Body of pancreas (tissue), 4 donors: ENCODE results near the gene ARHGEF11. TPM values are rescaled to one million over a fixed set of nuclear protein-coding genes. Genes with fewer than 3 reads are reported as not detected.
A peak's percentile ranks its signal among the peaks of the same experiment; 100 is the strongest.
"Not testable (repeated sequence)": the region's sequence is repeated elsewhere in the genome, so short reads cannot be mapped to it uniquely, and the experiment has no call there.

Source experiments
- ATAC-seq: fragments of 150-250 bp; one replicate; pipeline ENCODE4 v1.9.1; 2016
- DNase-seq, 4 donors: peaks; one replicate each; pipeline ENCODE4 v3.0.0-alpha.2; 2019
- H3K27ac ChIP-seq, 4 donors: fragments of 200-600 bp; sonication (generic); 1 replicate in 3 of 4; 2 replicates in 1 of 4; pipeline versions ENCODE4 v1.5.1 to v1.6.1; 2016 to 2019; ENCODE audit warnings: mild to moderate bottlenecking in 1 of 4, mixed read lengths in 1 of 4, moderate library complexity in 1 of 4
- H3K27me3 ChIP-seq, 2 donors: fragments of 200-600 bp; sonication (generic); one replicate each; pipeline ENCODE4 v1.6.0; 2016; ENCODE audit warnings: mild to moderate bottlenecking in 1 of 2
- H3K36me3 ChIP-seq, 2 donors: fragments of 200-600 bp; sonication (generic); replicated peaks in 1 of 2; 2 replicates each; pipeline ENCODE4 v1.5.1; 2016; ENCODE audit warnings: low read depth in 2 of 2; ENCODE audit not compliant: insufficient read depth in 1 of 2
- H3K4me1 ChIP-seq: fragments of 200-600 bp; sonication (generic); one replicate; pipeline ENCODE4 v1.6.0; 2016
- H3K4me3 ChIP-seq, 2 donors: fragments of 200-600 bp; sonication (generic); 1 replicate in 1 of 2; 2 replicates in 1 of 2; pipeline ENCODE4 v1.5.1; 2016 to 2019
- H3K9me3 ChIP-seq, 3 donors: fragments of 200-600 bp; sonication (generic); 1 replicate in 2 of 3; 2 replicates in 1 of 3; pipeline ENCODE4 v1.5.1; 2016
- POLR2A ChIP-seq, 3 donors: fragments of 450-650 bp; IDR thresholded peaks; one replicate each; pipeline ENCODE4 v1.6.1; 2016; ENCODE audit warnings: antibody characterized with exemption in 3 of 3, mild to moderate bottlenecking in 2 of 3
- WGBS, 2 donors: methylation state at CpG; one replicate each; pipeline ENCODE4 v1.1.5; 2017; 5-methylcytosine and 5-hydroxymethylcytosine counted together
- intact Hi-C: fragments of 100-400 bp; cut with DNase I; formaldehyde crosslinking; loops from one replicate; pipeline ENCODE4 v1.15.1; 2023
- total RNA-seq, 2 donors: library from RNA; depleted of rRNA; stranded (reverse); fragments of >200 nt; gene quantifications; one replicate each; pipeline ENCODE4 v1.1.0, GENCODE V29; 2016
- TF ChIP-seq, protein P1 (sequence below), 7 experiments: fragments of 450-650 bp in 4 of 7; fragments of 200-600 bp in 3 of 7; sonication (generic) in 3 of 7; IDR thresholded peaks; one replicate each; pipeline ENCODE4 v1.5.1; 2016 to 2019; ENCODE audit warnings: antibody characterized with exemption in 7 of 7

Gene ARHGEF11
- total RNA-seq, 2 donors from 2014 or later, result 17.9 to 29.7 TPM

GRCh38 chr1:157056269-157056668, 10.7 kb upstream of the ARHGEF11 start:
- no peak overlapping the region for H3K27ac ChIP-seq
- H3K4me3 ChIP-seq, result no peak overlapping the region
- no peaks in the 10 kb centered on the region for H3K4me1 ChIP-seq
- intact Hi-C loops, result no loop called here
- H3K27me3 ChIP-seq, result no peaks in the 10 kb centered on the region
- H3K9me3 ChIP-seq, result no peaks in the 10 kb centered on the region
- TF ChIP-seq, protein P1, sequence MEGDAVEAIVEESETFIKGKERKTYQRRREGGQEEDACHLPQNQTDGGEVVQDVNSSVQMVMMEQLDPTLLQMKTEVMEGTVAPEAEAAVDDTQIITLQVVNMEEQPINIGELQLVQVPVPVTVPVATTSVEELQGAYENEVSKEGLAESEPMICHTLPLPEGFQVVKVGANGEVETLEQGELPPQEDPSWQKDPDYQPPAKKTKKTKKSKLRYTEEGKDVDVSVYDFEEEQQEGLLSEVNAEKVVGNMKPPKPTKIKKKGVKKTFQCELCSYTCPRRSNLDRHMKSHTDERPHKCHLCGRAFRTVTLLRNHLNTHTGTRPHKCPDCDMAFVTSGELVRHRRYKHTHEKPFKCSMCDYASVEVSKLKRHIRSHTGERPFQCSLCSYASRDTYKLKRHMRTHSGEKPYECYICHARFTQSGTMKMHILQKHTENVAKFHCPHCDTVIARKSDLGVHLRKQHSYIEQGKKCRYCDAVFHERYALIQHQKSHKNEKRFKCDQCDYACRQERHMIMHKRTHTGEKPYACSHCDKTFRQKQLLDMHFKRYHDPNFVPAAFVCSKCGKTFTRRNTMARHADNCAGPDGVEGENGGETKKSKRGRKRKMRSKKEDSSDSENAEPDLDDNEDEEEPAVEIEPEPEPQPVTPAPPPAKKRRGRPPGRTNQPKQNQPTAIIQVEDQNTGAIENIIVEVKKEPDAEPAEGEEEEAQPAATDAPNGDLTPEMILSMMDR (IDR thresholded peaks at IDR 0.05), result no peak
- TF ChIP-seq POLR2A (IDR thresholded peaks at IDR 0.05), result no peak
- 40 to 42% methylated on average over 1 of the region's 1 CpG for WGBS, 2 donors
- H3K36me3 ChIP-seq, result no peaks in the 10 kb centered on the region
- no peak for ATAC-seq
- DNase-seq, result no peak

DNA sequence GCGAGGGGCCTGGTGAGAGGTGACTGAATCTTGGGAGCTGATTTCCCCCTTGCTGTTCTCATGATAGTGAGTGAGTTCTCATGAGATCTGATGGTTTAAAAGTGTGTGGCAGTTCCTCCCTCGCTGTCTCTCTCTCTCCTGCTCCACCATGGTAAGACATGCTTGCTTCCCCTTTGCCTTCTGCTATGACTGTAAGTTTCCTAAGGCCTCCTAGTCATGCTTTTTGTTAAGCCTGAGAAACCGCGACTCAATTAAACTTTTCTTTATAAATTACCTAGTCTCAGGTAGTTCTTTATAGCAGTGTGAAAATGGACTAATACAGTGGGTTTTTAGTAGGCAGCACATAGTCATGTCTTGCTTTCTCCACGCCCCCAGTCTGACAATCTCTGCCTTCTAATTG, 10.2 kb upstream of the ARHGEF11 start:
- H3K27me3 ChIP-seq, intact Hi-C loops, H3K36me3 ChIP-seq, H3K9me3 ChIP-seq, H3K4me1 ChIP-seq, DNase-seq, ATAC-seq, H3K4me3 ChIP-seq, H3K27ac ChIP-seq: not testable (repeated sequence)
- WGBS, 2 donors, result 78 to 87% methylated on average over 5 of the region's 5 CpGs

DNA sequence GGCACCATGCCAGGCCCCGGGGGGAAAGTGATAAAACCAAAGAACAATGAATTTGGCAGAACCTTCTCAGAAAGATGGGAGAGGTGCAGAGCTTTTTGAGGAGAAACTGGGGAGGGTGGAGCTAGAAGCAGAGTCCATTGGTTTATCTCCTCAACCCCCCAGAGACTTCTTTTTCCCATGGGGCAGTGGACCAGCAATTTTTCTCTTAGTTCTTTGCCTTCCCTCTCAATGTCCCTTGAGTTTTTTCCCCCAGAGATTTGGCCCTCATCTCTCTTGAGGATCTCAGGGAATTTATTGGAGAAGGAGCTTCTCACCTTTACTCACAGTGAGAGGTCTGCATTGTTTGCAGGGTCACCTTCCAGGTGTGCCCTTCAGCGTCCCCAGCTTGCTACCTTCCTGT, 5.3 kb upstream of the ARHGEF11 start:
- Histone ChIP-seq H3K27ac (no peak overlapping the region), H3K4me1 (peaks cover 6% of the 10 kb centered on the region), H3K36me3 (no peaks in the 10 kb centered on the region), H3K27me3 (no peaks in the 10 kb centered on the region), H3K4me3 (no peak overlapping the region), H3K9me3 (no peaks in the 10 kb centered on the region)
- no peak for TF ChIP-seq POLR2A (IDR thresholded peaks at IDR 0.05)
- TF ChIP-seq, protein P1 (IDR thresholded peaks at IDR 0.05), result no peak
- DNase-seq, result no peak
- no peak for ATAC-seq
- intact Hi-C loops, result no loop called here
- WGBS, 2 donors, result 28 to 36% methylated on average over 2 of the region's 2 CpGs

GRCh38 chr1:157047062-157047410, 1.5 kb upstream of the ARHGEF11 start:
- Histone ChIP-seq H3K9me3 (no peaks in the 10 kb centered on the region), H3K4me1 (peaks cover 34% of the 10 kb centered on the region), H3K4me3 (no peak overlapping the region), H3K27me3 (no peaks in the 10 kb centered on the region), H3K36me3 (no peaks in the 10 kb centered on the region), H3K27ac (peak overlapping the region in 1 of 4 donors; percentile 92)
- TF ChIP-seq POLR2A (IDR thresholded peaks at IDR 0.05), result no peak
- TF ChIP-seq, protein P1 (IDR thresholded peaks at IDR 0.05), result no peak
- ATAC-seq (no peak), DNase-seq (no peak)
- intact Hi-C loops, result no loop called here
- 15 to 19% methylated on average over 2 of the region's 2 CpGs for WGBS, 2 donors

DNA sequence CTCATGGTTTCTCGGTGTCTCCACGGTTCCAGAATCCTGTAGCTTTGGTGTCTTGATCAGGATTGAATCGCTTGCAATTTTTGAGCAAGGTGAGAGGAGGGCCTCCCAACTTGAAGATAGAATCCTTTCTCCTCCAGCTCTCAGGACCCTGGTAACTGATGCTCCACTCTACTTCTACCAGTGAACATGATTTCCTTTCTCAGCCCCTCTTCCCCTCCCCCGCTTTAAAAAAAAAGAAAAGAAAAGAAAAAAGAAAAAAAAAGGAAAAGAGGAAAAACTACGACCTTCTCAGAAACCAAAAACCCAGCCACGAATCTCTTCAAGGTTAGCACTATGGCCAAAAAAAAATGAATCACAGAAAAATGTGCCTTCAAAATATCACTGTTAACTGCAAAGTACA, 1.2 kb downstream of the ARHGEF11 start:
- peaks cover 56% of the 10 kb centered on the region for H3K4me1 ChIP-seq
- H3K36me3 ChIP-seq, result no peaks in the 10 kb centered on the region
- intact Hi-C loops, result no loop called here
- H3K27ac ChIP-seq, result no peak overlapping the region
- ATAC-seq (no peak), DNase-seq (no peak)
- TF ChIP-seq, protein P1 (IDR thresholded peaks at IDR 0.05), result no peak
- TF ChIP-seq POLR2A (IDR thresholded peaks at IDR 0.05), result no peak
- H3K4me3 ChIP-seq, result no peak overlapping the region
- no peaks in the 10 kb centered on the region for H3K9me3 ChIP-seq
- WGBS, 2 donors, result 31 to 41% methylated on average over 6 of the region's 6 CpGs
- H3K27me3 ChIP-seq, result no peaks in the 10 kb centered on the region
